Adipocyte (in vitro differentiated cells): Measurements from ENCODE around the gene GRK4.

Experiments
- DNase-seq: peaks from one replicate; pipeline ENCODE4 v3.0.0-alpha.2; 2015; ENCODE audit warnings: low read depth
- H3K27me3 ChIP-seq: replicated peaks from 2 replicates; pipeline ENCODE4 v1.7.0; 2013; ENCODE audit warnings: mild to moderate bottlenecking, low read length, moderate library complexity; ENCODE audit not compliant: control insufficient read depth, insufficient read depth
- H3K36me3 ChIP-seq: 2 replicates; pipeline ENCODE4 v1.7.0; 2013; ENCODE audit warnings: low read length, mild to moderate bottlenecking, moderate library complexity; ENCODE audit not compliant: control insufficient read depth, insufficient read depth, severe bottlenecking
- H3K4me1 ChIP-seq: 2 replicates; pipeline ENCODE4 v1.7.0; 2013; ENCODE audit warnings: mild to moderate bottlenecking, low read length, moderate library complexity; ENCODE audit not compliant: control insufficient read depth, insufficient read depth
- H3K4me3 ChIP-seq: 2 replicates; pipeline ENCODE4 v1.7.0; 2013; ENCODE audit warnings: mild to moderate bottlenecking, low read length, moderate library complexity
- H3K9ac ChIP-seq: 2 replicates; pipeline ENCODE4 v1.7.0; 2013; ENCODE audit warnings: mild to moderate bottlenecking, low read length, moderate library complexity
- H3K9me3 ChIP-seq: 2 replicates; pipeline ENCODE4 v1.7.0; 2013; ENCODE audit warnings: mild to moderate bottlenecking, low read length, moderate library complexity; ENCODE audit not compliant: control insufficient read depth

GRK4 gene

DNA sequence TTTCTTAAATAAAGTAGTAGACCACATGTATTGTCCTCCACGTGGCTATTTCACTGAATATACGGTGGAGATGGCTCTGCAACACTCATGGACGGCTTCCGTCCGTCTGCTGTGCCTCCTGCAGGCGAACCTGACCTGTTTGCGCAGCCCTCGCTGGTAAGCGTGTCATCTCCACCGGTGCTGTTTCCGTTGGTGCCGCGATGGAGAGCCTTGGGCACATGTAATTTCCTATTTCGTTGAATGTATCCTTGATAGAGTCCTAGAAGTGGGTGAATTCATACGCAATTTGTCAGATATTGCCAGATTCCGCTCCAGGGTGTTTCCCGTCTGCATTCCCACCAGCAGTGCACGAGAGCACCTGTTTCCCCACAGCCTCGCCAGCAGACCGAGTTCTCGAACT is 62.5 kb downstream of the GRK4 start:
- H3K27me3 ChIP-seq: no peaks in the 10 kb centered on the region
- no peak overlapping the region for H3K4me3 ChIP-seq
- peaks cover 6% of the 10 kb centered on the region for H3K9me3 ChIP-seq
- DNase-seq: no peak
- H3K9ac ChIP-seq: no peak overlapping the region
- no peaks in the 10 kb centered on the region for H3K4me1 ChIP-seq
- H3K36me3 ChIP-seq: no peaks in the 10 kb centered on the region

DNA sequence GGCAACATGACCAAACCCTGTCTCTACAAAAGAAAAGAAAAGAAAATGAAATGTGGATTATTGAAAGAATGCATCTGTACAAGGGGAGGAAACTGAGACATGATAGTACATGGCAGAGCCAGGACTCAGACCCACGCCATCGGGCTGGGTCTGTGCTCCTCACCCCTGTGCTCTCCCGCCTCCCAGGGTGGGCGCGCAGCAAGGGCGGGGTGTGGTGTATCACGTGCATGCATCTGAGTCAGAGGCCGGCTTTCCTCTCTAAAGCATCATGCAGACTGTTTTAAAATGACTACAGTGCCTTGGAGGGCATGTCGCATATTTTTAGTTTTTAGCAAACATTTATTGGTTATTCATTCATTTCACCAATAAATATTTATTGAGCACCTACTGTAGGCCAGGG is 63.2 kb downstream of the GRK4 start:
- DNase-seq: no peak
- no peaks in the 10 kb centered on the region for H3K36me3 ChIP-seq
- no peak overlapping the region for H3K4me3 ChIP-seq

DNA sequence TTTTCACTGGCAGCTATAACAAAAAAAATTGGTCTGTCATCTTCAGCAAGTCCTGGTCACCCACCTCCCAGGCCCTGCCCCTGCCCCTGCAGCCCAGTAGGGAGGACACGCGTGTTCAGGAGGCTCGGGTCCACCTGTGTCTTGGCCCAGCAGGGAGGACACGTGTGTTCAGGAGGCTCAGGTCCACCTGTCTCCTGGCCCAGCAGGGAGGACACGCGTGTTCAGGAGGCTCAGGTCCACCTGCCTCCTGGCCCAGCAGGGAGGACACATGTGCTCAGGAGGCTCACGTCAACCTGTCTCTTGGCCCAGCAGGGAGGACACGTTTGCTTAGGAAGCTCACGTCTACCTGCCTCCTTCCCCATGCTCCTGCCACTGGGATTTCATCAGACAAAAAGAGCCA is 66.1 kb downstream of the GRK4 start:
- Histone ChIP-seq H3K27me3 (no peaks in the 10 kb centered on the region), H3K9me3 (no peaks in the 10 kb centered on the region), H3K4me3 (no peak overlapping the region), H3K9ac (no peak overlapping the region), H3K36me3 (no peaks in the 10 kb centered on the region), H3K4me1 (no peaks in the 10 kb centered on the region)
- no peak for DNase-seq

More for the DNA sequence above, 63.2 kb downstream of the GRK4 start:
- Histone ChIP-seq H3K4me1 (no peaks in the 10 kb centered on the region), H3K9me3 (peaks cover 6% of the 10 kb centered on the region), H3K27me3 (no peaks in the 10 kb centered on the region), H3K9ac (no peak overlapping the region)

DNA sequence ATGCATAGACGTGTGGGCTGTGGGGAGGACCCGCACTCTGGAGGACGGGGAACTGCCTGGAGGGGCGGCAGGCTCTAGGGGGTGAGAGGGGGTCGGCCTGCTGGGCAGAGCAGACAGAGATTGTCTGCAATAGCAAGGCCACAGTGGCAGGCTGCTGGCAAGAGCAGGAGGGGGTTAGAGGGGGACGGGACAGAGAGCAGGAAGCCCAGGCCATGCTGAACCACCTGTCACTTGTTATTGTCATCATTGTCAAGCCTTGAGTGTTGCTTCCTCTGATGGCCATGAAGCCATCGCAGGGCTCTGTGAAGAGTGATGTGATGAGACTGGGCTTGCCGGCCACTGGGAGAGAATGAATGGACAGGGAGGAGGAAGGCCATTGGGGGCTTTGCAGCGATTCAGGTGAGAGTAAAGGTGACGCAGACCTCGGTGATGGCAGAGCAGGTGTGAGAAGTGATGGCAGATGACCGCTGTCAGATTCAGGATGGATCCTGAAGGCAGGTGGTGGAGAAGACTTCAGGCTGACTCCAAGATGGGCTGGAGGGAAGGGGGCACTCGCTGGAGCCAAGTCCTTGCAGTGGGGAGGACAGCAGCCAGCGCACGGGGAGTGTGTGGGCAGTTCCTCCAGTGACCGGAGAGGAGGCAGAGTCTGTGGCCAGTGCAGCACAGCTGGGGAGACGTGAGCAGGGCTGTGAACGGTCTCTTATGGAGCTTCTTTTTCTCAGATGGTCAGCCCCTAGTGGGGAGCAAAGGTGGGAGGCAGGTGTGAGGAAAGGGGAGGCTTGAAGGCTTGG is 67.4 kb downstream of the GRK4 start:
- no peaks in the 10 kb centered on the region for H3K4me1 ChIP-seq
- no peak for DNase-seq
- no peak overlapping the region for H3K4me3 ChIP-seq
- no peaks in the 10 kb centered on the region for H3K36me3 ChIP-seq
- no peaks in the 10 kb centered on the region for H3K27me3 ChIP-seq
- no peak overlapping the region for H3K9ac ChIP-seq
- H3K9me3 ChIP-seq: no peaks in the 10 kb centered on the region

DNA sequence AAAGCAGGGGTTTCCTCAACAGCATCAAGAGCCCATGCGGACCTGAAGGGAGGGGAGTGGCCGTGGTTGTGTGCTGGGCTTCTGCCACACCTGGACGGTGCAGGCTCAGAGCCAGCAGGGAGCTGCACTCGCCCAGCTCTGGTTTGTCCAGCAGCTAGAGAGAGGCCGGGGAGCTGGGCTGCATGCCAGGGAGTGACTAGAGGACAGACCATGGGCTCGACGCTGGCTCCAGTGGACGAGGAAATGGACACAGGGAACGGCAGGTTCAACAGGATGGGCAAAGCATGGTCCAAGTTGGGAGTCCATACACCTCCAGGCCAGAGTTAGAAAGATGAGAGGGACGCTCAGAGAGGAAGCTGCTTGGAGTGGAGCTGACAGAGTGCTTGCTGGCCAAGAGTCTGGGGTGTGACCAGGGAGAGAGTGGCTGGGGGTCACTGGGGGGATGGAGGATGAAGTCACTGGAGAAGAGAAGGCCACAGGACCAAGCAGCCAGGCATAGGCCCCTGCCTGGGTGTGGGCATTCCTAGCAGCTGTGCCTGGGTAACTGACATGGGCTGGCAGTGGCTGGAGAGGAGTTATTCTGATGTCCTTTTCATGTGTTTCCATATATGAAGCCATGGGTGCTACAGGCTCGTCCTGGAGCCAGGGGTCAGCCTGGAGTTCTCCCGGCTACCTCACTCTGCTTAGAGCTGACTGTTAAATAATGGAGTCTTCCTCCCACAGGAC is 68.1 kb downstream of the GRK4 start:
- DNase-seq: no peak
- H3K4me1 ChIP-seq: no peaks in the 10 kb centered on the region

DNA sequence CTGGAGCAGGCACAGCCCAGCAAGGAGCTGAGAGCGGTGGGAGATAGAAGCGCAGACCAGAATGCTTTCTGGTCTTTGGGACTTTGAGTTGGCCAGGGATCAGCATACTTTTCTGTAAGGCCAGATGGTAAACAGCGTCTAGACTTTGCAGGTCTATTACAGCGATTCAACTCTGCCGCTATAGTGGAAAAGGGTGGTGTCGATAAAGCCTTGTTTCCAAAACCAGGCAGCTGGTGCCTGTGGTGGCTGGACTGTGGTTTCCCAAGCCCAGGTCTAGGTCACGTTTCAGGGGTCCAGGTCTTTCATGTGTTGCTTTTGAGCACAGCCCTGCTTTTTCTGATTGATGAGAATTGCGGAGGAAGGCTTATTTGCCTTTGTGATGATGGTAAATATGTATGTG is 70.9 kb downstream of the GRK4 start:
- H3K9ac ChIP-seq: no peak overlapping the region
- no peak for DNase-seq
- H3K4me3 ChIP-seq: no peak overlapping the region
- H3K9me3 ChIP-seq: no peaks in the 10 kb centered on the region
- no peaks in the 10 kb centered on the region for H3K27me3 ChIP-seq
- H3K4me1 ChIP-seq: peaks cover 6% of the 10 kb centered on the region
- H3K36me3 ChIP-seq: no peaks in the 10 kb centered on the region

More for the DNA sequence above, 68.1 kb downstream of the GRK4 start:
- H3K9ac ChIP-seq: no peak overlapping the region
- no peaks in the 10 kb centered on the region for H3K36me3 ChIP-seq
- no peak overlapping the region for H3K4me3 ChIP-seq
- no peaks in the 10 kb centered on the region for H3K27me3 ChIP-seq
- no peaks in the 10 kb centered on the region for H3K9me3 ChIP-seq

DNA sequence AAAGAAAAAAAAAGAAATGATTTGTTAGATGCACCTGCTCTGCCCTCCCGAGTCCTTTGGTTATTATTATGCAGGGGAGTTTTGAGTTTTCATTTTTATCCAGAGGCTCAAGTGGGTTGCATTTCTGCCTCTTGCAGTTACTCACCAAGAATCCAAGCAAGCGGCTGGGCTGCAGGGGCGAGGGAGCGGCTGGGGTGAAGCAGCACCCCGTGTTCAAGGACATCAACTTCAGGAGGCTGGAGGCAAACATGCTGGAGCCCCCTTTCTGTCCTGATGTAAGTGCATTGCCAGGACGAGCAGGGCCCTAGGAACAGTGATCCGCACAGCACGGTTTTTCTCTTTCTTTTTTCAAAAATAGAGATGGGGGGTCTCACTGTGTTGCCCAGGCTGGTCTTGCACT is 71.9 kb downstream of the GRK4 start:
- DNase-seq: no peak
- Histone ChIP-seq H3K4me3 (no peak overlapping the region), H3K36me3 (no peaks in the 10 kb centered on the region), H3K9me3 (no peaks in the 10 kb centered on the region), H3K9ac (no peak overlapping the region), H3K27me3 (no peaks in the 10 kb centered on the region), H3K4me1 (peaks cover 6% of the 10 kb centered on the region)

DNA sequence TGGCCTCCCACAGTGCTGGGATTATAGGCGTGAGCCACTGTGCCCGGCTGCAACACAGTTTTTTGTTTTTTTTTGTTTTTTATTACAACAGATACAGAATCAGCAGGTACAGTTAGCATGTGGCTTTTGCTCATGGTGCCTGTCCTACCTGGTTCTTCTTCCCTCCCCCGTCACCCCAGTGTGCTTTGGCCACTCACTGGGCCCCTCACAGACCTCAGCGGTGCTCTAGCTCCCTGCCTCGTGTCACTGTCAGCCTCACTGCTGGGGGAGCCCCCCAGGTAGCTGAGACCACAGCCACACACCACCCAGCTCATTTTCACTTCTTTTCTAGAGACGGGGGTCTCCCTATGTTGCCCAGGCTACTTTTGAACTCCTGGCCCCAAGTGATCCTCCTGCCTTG is 72.3 kb downstream of the GRK4 start:
- Histone ChIP-seq H3K9ac (no peak overlapping the region), H3K9me3 (no peaks in the 10 kb centered on the region), H3K4me3 (no peak overlapping the region), H3K27me3 (no peaks in the 10 kb centered on the region), H3K36me3 (no peaks in the 10 kb centered on the region), H3K4me1 (peaks cover 6% of the 10 kb centered on the region)
- DNase-seq: no peak

DNA sequence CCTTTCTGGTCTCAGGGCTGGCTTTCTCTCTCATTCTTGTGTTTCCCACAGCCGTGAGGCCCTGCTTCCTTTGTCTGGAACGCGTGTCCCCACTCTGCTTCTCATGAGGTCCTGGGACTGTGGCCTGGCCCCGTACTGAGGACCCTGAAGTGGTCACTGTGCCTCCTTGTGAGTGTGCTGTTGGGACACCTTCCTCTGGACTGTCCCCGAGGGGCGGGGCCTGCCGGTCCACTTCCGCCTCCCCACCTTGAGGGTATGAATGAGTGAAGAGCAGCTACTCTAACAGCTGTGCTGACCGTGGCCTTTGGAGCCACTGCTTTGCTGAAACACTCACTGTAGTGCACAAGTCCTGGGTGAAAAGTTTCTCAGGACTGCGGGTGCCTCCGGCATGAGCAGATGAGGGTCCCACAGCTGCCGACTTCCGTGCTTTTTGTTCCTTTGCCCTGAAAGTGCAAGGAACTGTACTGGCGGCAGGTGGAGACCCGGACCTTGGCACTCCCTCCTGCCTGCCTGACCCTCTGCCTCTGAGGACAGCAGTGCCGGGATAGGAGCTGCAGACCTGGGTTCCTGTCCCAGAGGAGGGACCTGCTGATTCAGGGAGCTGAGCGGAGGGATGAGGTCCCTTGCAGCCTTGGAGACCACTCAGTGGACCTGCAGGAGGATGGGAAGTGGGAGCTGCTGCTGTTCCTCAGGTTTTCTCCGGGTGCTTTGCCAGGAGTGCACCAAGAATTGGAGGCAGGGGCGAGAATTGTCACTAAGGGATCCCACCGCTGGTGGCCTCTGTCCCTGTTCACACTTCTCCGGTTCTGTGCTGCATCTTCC is 73.0 kb downstream of the GRK4 start:
- no peak for DNase-seq
- Histone ChIP-seq H3K36me3 (no peaks in the 10 kb centered on the region), H3K4me3 (no peak overlapping the region), H3K27me3 (no peaks in the 10 kb centered on the region), H3K9me3 (no peaks in the 10 kb centered on the region), H3K4me1 (peaks cover 10% of the 10 kb centered on the region), H3K9ac (no peak overlapping the region)

DNA sequence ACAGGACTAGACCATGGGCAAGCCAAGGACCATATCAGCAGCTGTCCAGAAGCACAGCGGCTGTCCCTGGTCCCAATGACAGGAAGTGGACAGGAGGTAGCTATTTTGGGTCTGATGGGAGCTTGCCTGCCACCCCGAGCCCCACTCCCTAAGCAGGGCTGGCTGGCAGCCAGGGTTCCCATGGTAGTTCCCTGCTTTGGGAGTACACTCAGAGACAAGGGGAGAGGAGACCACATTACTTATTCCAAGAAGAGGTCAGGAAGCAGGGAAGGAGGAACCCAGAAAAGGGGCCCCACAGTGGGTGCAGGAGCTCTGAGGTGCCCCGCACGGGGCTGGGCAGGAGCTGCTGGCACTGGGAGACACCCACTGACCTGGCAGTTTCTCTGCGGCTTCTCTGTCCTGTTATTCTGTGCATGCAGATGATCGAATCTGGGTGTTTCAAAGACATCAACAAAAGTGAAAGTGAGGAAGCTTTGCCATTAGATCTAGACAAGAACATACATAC is 74.6 kb downstream of the GRK4 start:
- H3K9ac ChIP-seq: peak overlapping the region; percentile 39
- no peaks in the 10 kb centered on the region for H3K9me3 ChIP-seq
- no peaks in the 10 kb centered on the region for H3K27me3 ChIP-seq
- no peak overlapping the region for H3K4me3 ChIP-seq
- DNase-seq: no peak
- H3K4me1 ChIP-seq: peaks cover 20% of the 10 kb centered on the region
- H3K36me3 ChIP-seq: no peaks in the 10 kb centered on the region
